HG02759 (cell line): Measurements from ENCODE around the gene ZNF761.
"Not testable (repeated sequence)": the region's sequence is repeated elsewhere in the genome, so short reads cannot be mapped to it uniquely, and the experiment has no call there.

Experiments
- ATAC-seq: cut with Tn5 transposase; IDR thresholded peaks from one replicate; pipeline ENCODE4 v1.9.1; 2021; ENCODE audit warnings: mild to moderate bottlenecking, moderate library complexity; ENCODE audit not compliant: unreplicated experiment

ZNF761 gene

GRCh38 chr19:53455828-53456227, 24.0 kb downstream of the ZNF761 start:
- no peak for ATAC-seq

- not testable (repeated sequence) for ATAC-seq
Observed at GRCh38 chr19:53460131-53460721, 28.4 kb downstream of the ZNF761 start.

GRCh38 chr19:53461866-53462265, 30.1 kb downstream of the ZNF761 start:
- ATAC-seq = no peak

GRCh38 chr19:53462861-53463260, 31.1 kb downstream of the ZNF761 start:
- no peak for ATAC-seq

GRCh38 chr19:53463263-53463662, 31.5 kb downstream of the ZNF761 start:
- no peak for ATAC-seq

- peak; percentile 36 for ATAC-seq
Observed at GRCh38 chr19:53466726-53467484, 35.1 kb downstream of the ZNF761 start.

GRCh38 chr19:53467485-53468262, 35.9 kb downstream of the ZNF761 start, which contains the start of gene ZNF813:
TSS of gene ZNF813 (plus strand) at chr19:53467733. CDS start at chr19:53483823, 16,090 bp downstream.
- peak; percentile 93 for ATAC-seq

GRCh38 chr19:53468628-53469027, 36.8 kb downstream of the ZNF761 start:
- ATAC-seq = not testable (repeated sequence)

GRCh38 chr19:53471916-53472315, 40.1 kb downstream of the ZNF761 start:
- ATAC-seq = no peak

GRCh38 chr19:53474832-53475231, 43.0 kb downstream of the ZNF761 start:
- not testable (repeated sequence) for ATAC-seq

- ATAC-seq = not testable (repeated sequence)
Observed at GRCh38 chr19:53475470-53475869, 43.7 kb downstream of the ZNF761 start.

GRCh38 chr19:53483751-53484150, 52.0 kb downstream of the ZNF761 start:
- not testable (repeated sequence) for ATAC-seq

GRCh38 chr19:53485046-53486004, 53.5 kb downstream of the ZNF761 start:
- ATAC-seq = no peak

- ATAC-seq = no peak
Observed at GRCh38 chr19:53492153-53492552, 60.4 kb downstream of the ZNF761 start.

- not testable (repeated sequence) for ATAC-seq
Observed at GRCh38 chr19:53497311-53498023, 65.7 kb downstream of the ZNF761 start.

- ATAC-seq = not testable (repeated sequence)
Observed at GRCh38 chr19:53498024-53498395, 66.2 kb downstream of the ZNF761 start.

- ATAC-seq = not testable (repeated sequence)
Observed at GRCh38 chr19:53503151-53503550, 71.4 kb downstream of the ZNF761 start.

- not testable (repeated sequence) for ATAC-seq
Observed at GRCh38 chr19:53503671-53504364, 72.0 kb downstream of the ZNF761 start.

- ATAC-seq = not testable (repeated sequence)
Observed at GRCh38 chr19:53504365-53504703, 72.5 kb downstream of the ZNF761 start.
